Esophagus muscularis mucosa (tissue), 4 donors: ENCODE data around the gene HESX1. TPM values are rescaled to one million over a fixed set of nuclear protein-coding genes. Genes with fewer than 3 reads are reported as not detected.
A peak's percentile ranks its signal among the peaks of the same experiment; 100 is the strongest.

Experiments used
- DNase-seq: peaks from one replicate; pipeline ENCODE4 v3.0.0-alpha.2; 2017; ENCODE audit errors: extremely low spot score
- H3K27ac ChIP-seq, 4 donors: fragments of 200-600 bp; sonication (generic); replicated peaks in 1 of 4; 1 replicate in 3 of 4; 2 replicates in 1 of 4; pipeline ENCODE4 v1.5.1; 2016 to 2019; ENCODE audit warnings: mild to moderate bottlenecking in 1 of 4
- H3K27me3 ChIP-seq, 4 donors: fragments of 200-600 bp; sonication (generic); one replicate each; pipeline versions ENCODE4 v1.5.1 to v1.6.0; 2016 to 2019
- H3K36me3 ChIP-seq, 4 donors: fragments of 200-600 bp; sonication (generic); one replicate each; pipeline ENCODE4 v1.5.1; 2016 to 2019
- H3K4me1 ChIP-seq, 4 donors: fragments of 200-600 bp; sonication (generic); one replicate each; pipeline ENCODE4 v1.5.1; 2016 to 2019
- H3K4me3 ChIP-seq, 4 donors: fragments of 200-600 bp; sonication (generic); 1 replicate in 2 of 4; 2 replicates in 2 of 4; pipeline ENCODE4 v1.5.1; 2016 to 2019; ENCODE audit warnings: mild to moderate bottlenecking in 4 of 4, moderate library complexity in 1 of 4
- H3K9me3 ChIP-seq, 4 donors: fragments of 200-600 bp; sonication (generic); 1 replicate in 3 of 4; 2 replicates in 1 of 4; pipeline ENCODE4 v1.5.1; 2016 to 2019
- EP300 ChIP-seq: sonication (generic); formaldehyde crosslinking; IDR thresholded peaks from one replicate; pipeline ENCODE4 v1.6.1; 2017; ENCODE audit warnings: antibody characterized with exemption
- POLR2A ChIP-seq: fragments of 450-650 bp; IDR thresholded peaks from one replicate; pipeline ENCODE4 v1.6.1; 2017; ENCODE audit warnings: antibody characterized with exemption, moderate library complexity, mild to moderate bottlenecking, low read depth
- POLR2AphosphoS5 ChIP-seq, 2 donors: sonication (generic); formaldehyde crosslinking; IDR thresholded peaks; one replicate each; pipeline ENCODE4 v1.6.1; 2017; ENCODE audit warnings: antibody characterized with exemption in 2 of 2
- WGBS: methylation state at CpG from one replicate; pipeline ENCODE4 v1.1.5; 2018; 5-methylcytosine and 5-hydroxymethylcytosine counted together
- intact Hi-C: fragments of 100-400 bp; cut with DNase I; formaldehyde crosslinking; loops from one replicate; pipeline ENCODE4 v1.15.1; 2023
- total RNA-seq, 4 donors: library from RNA; depleted of rRNA; stranded (reverse); fragments of >200 nt; gene quantifications; one replicate each; pipeline versions ENCODE4 v1.1.0 to v1.2.1, GENCODE V29; 2016
- TF ChIP-seq, protein P1 (sequence below), 3 experiments: fragments of 200-600 bp in 2 of 3; fragments of 450-650 bp in 1 of 3; sonication (generic) in 2 of 3; IDR thresholded peaks; one replicate each; pipeline ENCODE4 v1.5.1; 2017 to 2019; ENCODE audit warnings: antibody characterized with exemption in 3 of 3, mild to moderate bottlenecking in 2 of 3, moderate library complexity in 1 of 3

Gene HESX1
- total RNA-seq, 4 donors from 2014 or later = 0.52 to 0.86 (median 0.83) TPM; not detected in 1

DNA sequence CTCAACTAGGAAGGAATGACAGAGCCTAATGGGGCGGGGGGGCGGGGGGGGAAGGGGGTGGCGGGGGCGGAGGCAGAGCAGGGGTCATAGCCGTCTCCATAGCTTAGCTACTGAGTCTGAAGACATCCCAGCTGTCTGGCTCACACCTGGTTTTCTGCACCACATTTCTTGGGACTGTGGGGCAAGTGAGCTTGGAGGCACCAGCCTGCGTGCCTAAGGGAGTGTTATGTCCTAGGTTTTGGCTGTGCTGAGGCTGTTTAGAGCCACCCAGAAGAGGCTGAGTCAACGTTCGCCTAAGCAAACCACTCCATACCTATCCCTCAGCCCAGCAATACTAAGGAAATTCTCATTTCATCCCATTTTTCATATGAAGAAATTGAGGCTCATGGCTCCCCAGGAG lies 36.0 kb downstream of the HESX1 start:
- H3K9me3 ChIP-seq = no peaks in the 10 kb centered on the region
- H3K27ac ChIP-seq = peak overlapping the region; percentile 61 to 81 (median 68)
- TF ChIP-seq POLR2AphosphoS5 (IDR thresholded peaks at IDR 0.05) (no peak), EP300 (no peak), POLR2A (no peak)
- TF ChIP-seq, protein P1, sequence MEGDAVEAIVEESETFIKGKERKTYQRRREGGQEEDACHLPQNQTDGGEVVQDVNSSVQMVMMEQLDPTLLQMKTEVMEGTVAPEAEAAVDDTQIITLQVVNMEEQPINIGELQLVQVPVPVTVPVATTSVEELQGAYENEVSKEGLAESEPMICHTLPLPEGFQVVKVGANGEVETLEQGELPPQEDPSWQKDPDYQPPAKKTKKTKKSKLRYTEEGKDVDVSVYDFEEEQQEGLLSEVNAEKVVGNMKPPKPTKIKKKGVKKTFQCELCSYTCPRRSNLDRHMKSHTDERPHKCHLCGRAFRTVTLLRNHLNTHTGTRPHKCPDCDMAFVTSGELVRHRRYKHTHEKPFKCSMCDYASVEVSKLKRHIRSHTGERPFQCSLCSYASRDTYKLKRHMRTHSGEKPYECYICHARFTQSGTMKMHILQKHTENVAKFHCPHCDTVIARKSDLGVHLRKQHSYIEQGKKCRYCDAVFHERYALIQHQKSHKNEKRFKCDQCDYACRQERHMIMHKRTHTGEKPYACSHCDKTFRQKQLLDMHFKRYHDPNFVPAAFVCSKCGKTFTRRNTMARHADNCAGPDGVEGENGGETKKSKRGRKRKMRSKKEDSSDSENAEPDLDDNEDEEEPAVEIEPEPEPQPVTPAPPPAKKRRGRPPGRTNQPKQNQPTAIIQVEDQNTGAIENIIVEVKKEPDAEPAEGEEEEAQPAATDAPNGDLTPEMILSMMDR (IDR thresholded peaks at IDR 0.05) = no peak
- 17% methylated on average over 5 of the region's 8 CpGs for WGBS
- H3K4me1 ChIP-seq = peaks cover 28 to 66% (median 58%) of the 10 kb centered on the region in 4 donors
- H3K27me3 ChIP-seq = no peaks in the 10 kb centered on the region
- DNase-seq = no peak
- intact Hi-C loops = loop anchor here (10.0 kb wide), 1 partner anchor 169 kb away; no protein-coding TSS in a partner anchor
- H3K36me3 ChIP-seq = no peaks in the 10 kb centered on the region
- peak overlapping the region; percentile 73 to 86 (median 80) for H3K4me3 ChIP-seq

DNA sequence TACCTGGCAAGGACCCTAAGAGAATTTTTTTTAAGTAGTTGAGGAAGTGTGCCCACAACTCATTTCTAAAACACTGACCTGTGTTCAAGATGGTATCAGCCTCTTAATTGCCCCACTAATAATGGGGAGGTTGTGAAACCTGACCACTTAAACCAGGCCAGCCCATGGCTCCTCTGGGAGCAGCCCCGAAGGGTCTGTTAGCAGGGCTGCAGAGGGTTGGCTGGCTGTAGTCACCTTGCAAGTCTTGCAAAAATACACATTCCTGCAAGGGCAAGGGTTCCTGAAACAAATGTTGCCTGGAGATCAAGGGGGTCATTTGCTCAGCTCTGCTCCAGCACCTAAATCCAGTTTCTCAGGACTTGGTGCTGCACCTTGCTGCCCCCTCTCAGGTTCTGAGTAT lies 37.9 kb downstream of the HESX1 start:
- H3K27me3 ChIP-seq = no peaks in the 10 kb centered on the region
- no peaks in the 10 kb centered on the region for H3K9me3 ChIP-seq
- no peak for DNase-seq
- WGBS = 78% methylated on average over 1 of the region's 1 CpG
- no peak overlapping the region for H3K27ac ChIP-seq
- H3K4me1 ChIP-seq = peaks cover 28 to 74% (median 58%) of the 10 kb centered on the region in 4 donors
- H3K4me3 ChIP-seq = no peak overlapping the region
- TF ChIP-seq, protein P1 (IDR thresholded peaks at IDR 0.05) = no peak
- TF ChIP-seq EP300 = no peak
- TF ChIP-seq POLR2A = no peak
- no peak for TF ChIP-seq POLR2AphosphoS5 (IDR thresholded peaks at IDR 0.05)
- no peaks in the 10 kb centered on the region for H3K36me3 ChIP-seq
- intact Hi-C loops = loop anchor here (10.0 kb wide), 1 partner anchor 167 kb away; no protein-coding TSS in a partner anchor

DNA sequence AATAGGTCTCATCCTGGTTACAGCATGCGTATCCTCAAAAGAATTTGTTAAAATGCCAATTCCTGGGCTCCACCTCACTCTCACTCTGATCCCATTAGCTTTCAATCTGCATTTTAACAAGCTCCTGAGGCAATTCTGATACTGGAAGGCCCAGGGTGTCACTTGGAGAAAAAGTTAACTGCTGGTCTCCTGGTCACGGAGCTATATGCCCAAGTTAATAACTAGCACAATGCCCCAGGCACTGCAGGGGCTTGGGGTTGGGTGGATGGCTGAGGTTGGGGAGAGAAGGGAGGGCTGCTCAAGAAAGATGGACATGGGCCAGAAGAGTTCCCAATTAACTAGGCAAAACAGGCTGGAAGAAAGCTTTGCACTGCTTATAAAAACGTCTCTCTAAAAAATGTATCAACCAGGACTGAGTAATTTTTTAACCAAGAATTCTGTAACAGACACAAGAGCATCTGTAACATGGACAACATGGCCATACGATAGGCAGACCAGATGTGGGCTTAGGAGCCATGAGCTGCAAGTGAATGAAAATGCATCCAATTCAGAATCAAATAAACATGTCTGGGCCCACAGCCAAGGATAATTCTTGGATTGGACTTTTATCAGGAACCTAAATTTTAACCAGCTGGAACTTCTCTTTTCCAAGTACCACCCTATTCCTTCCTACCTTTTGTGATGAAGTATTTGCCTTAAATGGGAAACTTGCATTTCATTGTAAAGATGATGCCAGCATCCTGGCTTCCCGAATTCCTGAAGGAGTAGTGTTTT lies 38.8 kb downstream of the HESX1 start:
- peak overlapping the region; percentile 49 to 66 (median 54) for H3K27ac ChIP-seq
- no peaks in the 10 kb centered on the region for H3K9me3 ChIP-seq
- no peak overlapping the region for H3K4me3 ChIP-seq
- WGBS = 48% methylated on average over 5 of the region's 5 CpGs
- H3K36me3 ChIP-seq = no peaks in the 10 kb centered on the region
- intact Hi-C loops = loop anchor here (10.0 kb wide), 1 partner anchor 166 kb away; no protein-coding TSS in a partner anchor
- TF ChIP-seq POLR2A (no peak), POLR2AphosphoS5 (IDR thresholded peaks at IDR 0.05) (no peak), EP300 (no peak)
- TF ChIP-seq, protein P1 (IDR thresholded peaks at IDR 0.05) = no peak
- no peak for DNase-seq
- H3K4me1 ChIP-seq = peaks cover 28 to 76% (median 58%) of the 10 kb centered on the region in 4 donors
- no peaks in the 10 kb centered on the region for H3K27me3 ChIP-seq

DNA sequence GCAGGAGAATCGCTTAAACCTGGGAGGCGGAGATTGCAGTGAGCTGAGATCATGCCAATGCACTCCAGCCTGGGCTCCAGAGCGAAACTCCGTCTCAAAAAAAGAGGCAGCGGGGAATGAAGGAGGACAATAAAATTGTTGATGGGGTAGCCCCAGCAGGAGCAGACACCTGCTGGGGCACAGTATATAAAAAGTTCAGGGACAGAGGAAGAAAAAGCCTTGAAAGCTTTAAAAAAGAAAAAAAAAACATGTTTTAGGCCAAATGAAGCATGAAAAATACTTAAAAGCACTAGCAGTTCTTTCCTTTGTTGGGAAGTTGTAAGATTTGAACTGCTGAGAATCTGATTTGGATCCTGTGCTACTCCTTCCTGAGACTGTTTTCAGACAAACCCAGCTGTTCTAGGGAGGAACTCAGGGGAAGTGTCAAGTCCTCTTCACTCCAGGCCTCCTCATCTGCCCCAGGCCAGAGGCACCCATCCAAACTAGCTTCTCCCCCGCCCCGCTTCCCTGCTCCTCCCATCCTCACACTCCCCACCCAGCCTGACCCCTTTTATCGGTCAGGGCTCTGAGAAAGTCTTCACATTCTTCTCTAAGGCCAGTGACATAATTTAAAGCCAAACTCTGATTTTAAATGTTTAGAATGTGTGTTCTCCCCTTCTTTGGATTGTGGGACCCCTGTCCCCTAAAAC lies 39.6 kb downstream of the HESX1 start:
- WGBS = 77% methylated on average over 8 of the region's 8 CpGs
- Histone ChIP-seq H3K4me1 (peaks cover 28 to 71% (median 52%) of the 10 kb centered on the region in 4 donors), H3K27ac (peak overlapping the region; percentile 49 to 66 (median 54)), H3K9me3 (no peaks in the 10 kb centered on the region), H3K4me3 (no peak overlapping the region), H3K27me3 (no peaks in the 10 kb centered on the region), H3K36me3 (no peaks in the 10 kb centered on the region)
- TF ChIP-seq, protein P1 (IDR thresholded peaks at IDR 0.05) = no peak
- intact Hi-C loops = loop anchor here (10.0 kb wide), 1 partner anchor 165 kb away; no protein-coding TSS in a partner anchor
- DNase-seq = no peak
